Body of pancreas (tissue), 4 donors: ENCODE measurements around the gene DCTN4. TPM values are rescaled to one million over a fixed set of nuclear protein-coding genes. Genes with fewer than 3 reads are reported as not detected.

ENCODE experiments used
- ATAC-seq: fragments of 150-250 bp; one replicate; pipeline ENCODE4 v1.9.1; 2016
- DNase-seq, 4 donors: peaks; one replicate each; pipeline ENCODE4 v3.0.0-alpha.2; 2019
- H3K27ac ChIP-seq, 4 donors: fragments of 200-600 bp; sonication (generic); 1 replicate in 3 of 4; 2 replicates in 1 of 4; pipeline versions ENCODE4 v1.5.1 to v1.6.1; 2016 to 2019; ENCODE audit warnings: mild to moderate bottlenecking in 1 of 4, mixed read lengths in 1 of 4, moderate library complexity in 1 of 4
- H3K27me3 ChIP-seq, 2 donors: fragments of 200-600 bp; sonication (generic); one replicate each; pipeline ENCODE4 v1.6.0; 2016; ENCODE audit warnings: mild to moderate bottlenecking in 1 of 2
- H3K36me3 ChIP-seq, 2 donors: fragments of 200-600 bp; sonication (generic); replicated peaks in 1 of 2; 2 replicates each; pipeline ENCODE4 v1.5.1; 2016; ENCODE audit warnings: low read depth in 2 of 2; ENCODE audit not compliant: insufficient read depth in 1 of 2
- H3K4me1 ChIP-seq: fragments of 200-600 bp; sonication (generic); one replicate; pipeline ENCODE4 v1.6.0; 2016
- H3K4me3 ChIP-seq, 2 donors: fragments of 200-600 bp; sonication (generic); 1 replicate in 1 of 2; 2 replicates in 1 of 2; pipeline ENCODE4 v1.5.1; 2016 to 2019
- H3K9me3 ChIP-seq, 3 donors: fragments of 200-600 bp; sonication (generic); 1 replicate in 2 of 3; 2 replicates in 1 of 3; pipeline ENCODE4 v1.5.1; 2016
- POLR2A ChIP-seq, 3 donors: fragments of 450-650 bp; IDR thresholded peaks; one replicate each; pipeline ENCODE4 v1.6.1; 2016; ENCODE audit warnings: antibody characterized with exemption in 3 of 3, mild to moderate bottlenecking in 2 of 3
- WGBS, 2 donors: methylation state at CpG; one replicate each; pipeline ENCODE4 v1.1.5; 2017; 5-methylcytosine and 5-hydroxymethylcytosine counted together
- intact Hi-C: fragments of 100-400 bp; cut with DNase I; formaldehyde crosslinking; loops from one replicate; pipeline ENCODE4 v1.15.1; 2023
- total RNA-seq, 2 donors: library from RNA; depleted of rRNA; stranded (reverse); fragments of >200 nt; gene quantifications; one replicate each; pipeline ENCODE4 v1.1.0, GENCODE V29; 2016
- TF ChIP-seq, protein P1 (sequence below), 7 experiments: fragments of 450-650 bp in 4 of 7; fragments of 200-600 bp in 3 of 7; sonication (generic) in 3 of 7; IDR thresholded peaks; one replicate each; pipeline ENCODE4 v1.5.1; 2016 to 2019; ENCODE audit warnings: antibody characterized with exemption in 7 of 7

The DCTN4 gene
- total RNA-seq, 2 donors from 2014 or later = 30.6 to 49.4 TPM

DNA sequence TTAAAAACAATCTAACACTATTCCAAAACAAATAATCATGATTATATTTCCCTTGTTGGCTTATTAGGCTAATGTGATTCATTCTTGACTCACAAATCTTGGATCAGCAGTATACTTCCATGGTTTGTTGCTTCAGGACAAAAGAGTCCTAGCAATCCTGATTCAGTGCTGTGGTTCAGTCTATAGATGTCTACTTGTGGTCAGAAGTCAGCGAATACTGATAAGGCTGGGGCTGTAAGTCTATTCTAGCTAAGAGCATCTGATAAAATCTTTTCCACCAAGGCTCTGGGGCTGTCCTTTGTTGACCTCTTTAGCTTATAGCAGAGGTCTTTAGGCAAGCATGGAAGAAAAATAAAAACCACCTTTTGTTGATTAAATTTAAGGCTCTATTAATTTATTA, 15.3 kb upstream of the DCTN4 start:
- H3K27me3 ChIP-seq = no peaks in the 10 kb centered on the region
- intact Hi-C loops = no loop called here

GRCh38 chr5:150771034-150771795, 12.4 kb upstream of the DCTN4 start:
- 74 to 77% methylated on average over 1 of the region's 1 CpG for WGBS, 2 donors
- intact Hi-C loops = no loop called here

More for the DNA sequence above, 15.3 kb upstream of the DCTN4 start:
- DNase-seq = no peak
- peaks cover 9% of the 10 kb centered on the region for H3K4me1 ChIP-seq
- H3K4me3 ChIP-seq = no peak overlapping the region
- ATAC-seq = no peak
- TF ChIP-seq, protein P1, sequence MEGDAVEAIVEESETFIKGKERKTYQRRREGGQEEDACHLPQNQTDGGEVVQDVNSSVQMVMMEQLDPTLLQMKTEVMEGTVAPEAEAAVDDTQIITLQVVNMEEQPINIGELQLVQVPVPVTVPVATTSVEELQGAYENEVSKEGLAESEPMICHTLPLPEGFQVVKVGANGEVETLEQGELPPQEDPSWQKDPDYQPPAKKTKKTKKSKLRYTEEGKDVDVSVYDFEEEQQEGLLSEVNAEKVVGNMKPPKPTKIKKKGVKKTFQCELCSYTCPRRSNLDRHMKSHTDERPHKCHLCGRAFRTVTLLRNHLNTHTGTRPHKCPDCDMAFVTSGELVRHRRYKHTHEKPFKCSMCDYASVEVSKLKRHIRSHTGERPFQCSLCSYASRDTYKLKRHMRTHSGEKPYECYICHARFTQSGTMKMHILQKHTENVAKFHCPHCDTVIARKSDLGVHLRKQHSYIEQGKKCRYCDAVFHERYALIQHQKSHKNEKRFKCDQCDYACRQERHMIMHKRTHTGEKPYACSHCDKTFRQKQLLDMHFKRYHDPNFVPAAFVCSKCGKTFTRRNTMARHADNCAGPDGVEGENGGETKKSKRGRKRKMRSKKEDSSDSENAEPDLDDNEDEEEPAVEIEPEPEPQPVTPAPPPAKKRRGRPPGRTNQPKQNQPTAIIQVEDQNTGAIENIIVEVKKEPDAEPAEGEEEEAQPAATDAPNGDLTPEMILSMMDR (IDR thresholded peaks at IDR 0.05) = no peak
- no peak for TF ChIP-seq POLR2A (IDR thresholded peaks at IDR 0.05)
- no peaks in the 10 kb centered on the region for H3K36me3 ChIP-seq
- H3K9me3 ChIP-seq = no peaks in the 10 kb centered on the region
- 60 to 62% methylated on average over 1 of the region's 1 CpG for WGBS, 2 donors
- H3K27ac ChIP-seq = no peak overlapping the region

DNA sequence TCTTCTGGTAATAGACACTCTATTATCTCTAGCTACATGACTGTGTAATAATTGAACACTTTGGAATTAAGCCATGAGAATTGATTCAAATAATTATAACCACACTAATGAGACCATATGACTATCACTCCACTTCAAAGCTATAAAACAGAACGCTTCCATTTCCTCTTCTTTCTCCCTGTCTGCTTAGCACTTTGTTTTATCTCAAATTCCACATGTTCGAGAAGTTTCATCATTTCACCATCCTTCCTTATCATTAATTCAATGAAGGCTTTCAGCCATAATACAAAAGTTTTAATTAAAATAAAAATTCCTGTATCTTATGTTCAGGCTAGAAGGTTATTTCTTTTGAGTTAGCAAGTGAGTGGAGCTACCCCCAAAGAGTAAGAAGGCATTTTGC, 7.4 kb upstream of the DCTN4 start:
- 57 to 66% methylated on average over 2 of the region's 2 CpGs for WGBS, 2 donors
- ATAC-seq (no peak), DNase-seq (no peak)
- no peaks in the 10 kb centered on the region for H3K36me3 ChIP-seq
- H3K9me3 ChIP-seq = no peaks in the 10 kb centered on the region
- H3K27me3 ChIP-seq = no peaks in the 10 kb centered on the region
- peaks cover 9% of the 10 kb centered on the region for H3K4me1 ChIP-seq
- no peak overlapping the region for H3K4me3 ChIP-seq
- H3K27ac ChIP-seq = no peak overlapping the region
- TF ChIP-seq, protein P1 (IDR thresholded peaks at IDR 0.05) = no peak
- no peak for TF ChIP-seq POLR2A (IDR thresholded peaks at IDR 0.05)
- intact Hi-C loops = no loop called here

More at GRCh38 chr5:150771034-150771795, 12.4 kb upstream of the DCTN4 start:
- no peaks in the 10 kb centered on the region for H3K36me3 ChIP-seq
- no peak for DNase-seq
- ATAC-seq = no peak
- TF ChIP-seq, protein P1 (IDR thresholded peaks at IDR 0.05) = no peak
- no peak for TF ChIP-seq POLR2A (IDR thresholded peaks at IDR 0.05)
- no peak overlapping the region for H3K27ac ChIP-seq
- H3K27me3 ChIP-seq = no peaks in the 10 kb centered on the region
- H3K9me3 ChIP-seq = no peaks in the 10 kb centered on the region
- no peak overlapping the region for H3K4me3 ChIP-seq
- H3K4me1 ChIP-seq = no peaks in the 10 kb centered on the region

DNA sequence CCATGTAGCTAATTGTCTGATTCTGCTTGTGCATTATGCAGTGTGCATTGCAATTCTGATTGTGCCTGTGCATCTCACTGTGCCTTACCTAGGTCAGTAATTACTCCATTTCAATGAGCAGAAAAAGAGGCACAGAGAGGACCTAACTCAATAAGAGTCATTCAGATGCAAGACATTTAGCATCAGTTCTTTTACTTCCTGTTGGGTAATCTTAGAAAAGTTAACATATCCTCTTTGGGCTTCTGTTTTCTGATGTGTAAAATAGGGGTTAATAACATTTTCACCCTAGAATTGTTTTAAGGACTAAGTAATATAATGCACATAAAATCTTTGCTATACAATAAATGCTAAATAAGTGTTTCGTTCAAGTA, 7.0 kb upstream of the DCTN4 start:
- 85 to 87% methylated on average over 1 of the region's 1 CpG for WGBS, 2 donors

More for the DNA sequence above, 7.0 kb upstream of the DCTN4 start:
- Histone ChIP-seq H3K9me3 (no peaks in the 10 kb centered on the region), H3K27me3 (no peaks in the 10 kb centered on the region), H3K4me3 (no peak overlapping the region), H3K4me1 (peaks cover 9% of the 10 kb centered on the region), H3K27ac (no peak overlapping the region), H3K36me3 (no peaks in the 10 kb centered on the region)
- TF ChIP-seq, protein P1 (IDR thresholded peaks at IDR 0.05) = no peak
- no peak for TF ChIP-seq POLR2A (IDR thresholded peaks at IDR 0.05)
- DNase-seq (no peak), ATAC-seq (no peak)
- intact Hi-C loops = no loop called here
